Natural killer cell treated with Interleukin-12 subunit alpha and Interleukin-12 subunit beta and Interleukin-15 and Interleukin-18, amount 100 ng/mL, for 72 hours (primary cell): Measurements from ENCODE around the gene CHMP2A. TPM values are rescaled to one million over a fixed set of nuclear protein-coding genes. Genes with fewer than 3 reads are reported as not detected.
"Not testable (repeated sequence)": the region's sequence is repeated elsewhere in the genome, so short reads cannot be mapped to it uniquely, and the experiment has no call there.

ENCODE experiments used
- ATAC-seq, 2 donors: fragments of 150-1000 bp; cut with Tn5 transposase in 1 of 2; sonication (Bioruptor Pico), chemical (Tn5 transposase) in 1 of 2; 2 replicates each; pipeline ENCODE4 v1.10.0; 2021
- DNase-seq: peaks from one replicate; pipeline ENCODE4 v3.0.0; 2022; ENCODE audit warnings: low spot score
- H3K27ac Mint-ChIP-seq, 2 donors: 1 replicate in 1 of 2; 2 replicates in 1 of 2; pipeline ENCODE4 v1.8.0; 2022; ENCODE audit warnings: mixed read lengths in 2 of 2, mild to moderate bottlenecking in 1 of 2, moderate library complexity in 1 of 2
- H3K27me3 Mint-ChIP-seq, 2 donors: 1 replicate in 1 of 2; 2 replicates in 1 of 2; pipeline ENCODE4 v1.8.0; 2022; ENCODE audit warnings: mixed read lengths in 2 of 2
- H3K36me3 Mint-ChIP-seq: one replicate; pipeline ENCODE4 v1.8.0; 2022; ENCODE audit warnings: mixed read lengths
- H3K4me1 Mint-ChIP-seq, 2 donors: 1 replicate in 1 of 2; 2 replicates in 1 of 2; pipeline ENCODE4 v1.8.0; 2022; ENCODE audit warnings: low read depth in 2 of 2, mixed read lengths in 2 of 2, mild to moderate bottlenecking in 1 of 2
- H3K4me3 Mint-ChIP-seq: one replicate; pipeline ENCODE4 v1.8.0; 2022; ENCODE audit warnings: mixed read lengths
- H3K9me3 Mint-ChIP-seq: 2 replicates; pipeline ENCODE4 v1.8.0; 2022; ENCODE audit warnings: mixed read lengths
- total RNA-seq, 2 donors: library from RNA; stranded (reverse); gene quantifications; one replicate each; pipeline ENCODE4 v1.2.3, GENCODE V29; 2022

The CHMP2A gene
- total RNA-seq, 2 donors from 2014 or later = 60.2 to 99.9 TPM

DNA sequence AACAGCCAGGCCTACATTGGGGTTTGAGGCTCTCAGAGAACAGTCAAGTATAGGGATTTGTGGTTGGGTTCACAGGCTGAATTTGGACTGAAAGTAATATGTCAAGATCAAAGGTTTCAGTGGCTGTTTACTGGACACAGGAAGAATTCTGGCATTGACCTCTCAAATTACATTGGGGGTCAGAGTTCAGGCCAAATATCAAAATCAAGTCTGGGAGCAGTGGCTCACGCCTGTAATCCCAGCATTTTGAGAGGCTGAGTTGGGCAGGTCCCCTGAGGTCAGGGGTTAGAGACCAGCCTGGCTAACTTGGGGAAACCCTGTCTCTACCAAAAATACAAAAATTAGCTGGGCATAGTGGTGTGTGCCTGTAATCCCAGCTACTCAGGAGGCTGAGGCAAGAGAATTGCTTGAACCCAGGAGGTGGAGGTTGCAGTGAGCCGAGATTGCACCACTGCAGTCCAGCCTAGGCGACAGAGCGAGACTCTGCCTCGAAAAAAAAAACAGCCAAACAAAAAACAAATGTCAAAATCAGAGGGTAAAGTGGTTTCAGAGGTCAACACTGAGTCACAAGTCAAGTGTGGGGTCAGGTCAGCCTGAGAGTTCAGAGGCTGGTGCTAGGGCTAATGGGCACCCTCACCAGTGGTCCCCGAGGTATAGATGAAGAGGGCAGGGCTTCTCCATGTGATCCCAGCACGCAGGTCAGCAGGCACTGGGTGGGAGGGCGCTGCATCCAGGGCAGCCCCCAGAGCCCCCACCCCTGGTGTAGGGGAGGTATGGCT is 44.6 kb downstream of the CHMP2A start:
- Mint-ChIP-seq H3K4me1 (peaks cover under 1 to 15% of the 10 kb centered on the region in 2 donors), H3K9me3 (no peaks in the 10 kb centered on the region), H3K4me3 (no peak overlapping the region), H3K36me3 (peaks cover 6% of the 10 kb centered on the region), H3K27me3 (no peaks in the 10 kb centered on the region), H3K27ac (no peak overlapping the region)
- no peak for ATAC-seq
- no peak for DNase-seq

DNA sequence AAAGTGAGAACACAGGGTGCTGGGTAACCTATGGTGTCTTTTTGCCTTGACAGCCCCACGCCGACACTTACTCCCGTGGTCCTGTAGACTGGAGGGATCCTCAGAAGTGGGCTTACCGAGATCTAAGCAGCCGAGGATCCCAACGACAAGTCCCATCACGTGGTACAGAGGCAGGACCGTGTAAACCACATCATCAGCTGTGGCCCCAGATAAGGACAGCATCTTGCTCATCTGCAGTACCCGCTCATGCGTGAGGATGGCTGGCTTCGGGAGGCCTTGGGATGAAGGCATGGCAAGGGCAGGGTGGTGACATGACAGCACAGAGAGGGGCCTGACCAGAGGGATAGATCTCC is 45.2 kb downstream of the CHMP2A start:
- Mint-ChIP-seq H3K27ac (no peak overlapping the region), H3K4me3 (no peak overlapping the region), H3K27me3 (no peaks in the 10 kb centered on the region), H3K4me1 (peaks cover 0 to 13% of the 10 kb centered on the region in 2 donors), H3K9me3 (no peaks in the 10 kb centered on the region), H3K36me3 (peaks cover 6% of the 10 kb centered on the region)
- DNase-seq (no peak), ATAC-seq (no peak)

DNA sequence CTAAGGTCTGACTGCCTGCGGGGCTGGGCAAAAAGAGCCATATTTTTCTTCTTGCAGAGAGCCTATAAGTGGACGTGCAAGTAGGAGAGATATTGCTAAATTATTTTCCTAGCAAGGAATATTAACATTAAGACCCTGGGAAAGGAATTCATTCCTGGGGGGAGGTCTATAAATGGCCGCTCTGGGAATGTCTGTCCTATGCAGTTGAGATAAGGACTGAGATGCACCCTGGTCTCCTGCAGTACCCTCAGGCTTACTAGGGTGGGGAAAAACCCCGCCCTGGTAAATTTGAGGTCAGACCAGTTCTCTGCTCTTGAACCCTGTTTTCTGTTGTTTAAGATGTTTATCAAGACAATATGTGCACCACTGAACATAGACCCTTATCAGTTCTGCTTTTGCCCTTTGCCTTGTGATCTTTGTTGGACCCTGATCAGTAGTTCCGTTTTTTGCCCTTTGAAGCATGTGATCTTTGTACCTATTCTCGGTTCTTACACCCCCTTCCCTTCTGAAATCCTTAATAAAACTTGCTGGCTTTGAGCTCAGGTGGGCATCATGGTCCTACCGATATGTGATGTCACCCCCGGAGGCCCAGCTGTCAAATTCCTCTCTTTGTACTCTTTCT is 47.2 kb downstream of the CHMP2A start:
- H3K36me3 Mint-ChIP-seq, H3K27me3 Mint-ChIP-seq, DNase-seq, H3K4me1 Mint-ChIP-seq, ATAC-seq, H3K4me3 Mint-ChIP-seq, H3K9me3 Mint-ChIP-seq, H3K27ac Mint-ChIP-seq: not testable (repeated sequence)

Other genes with a start within 250 kb of the CHMP2A start
- 10 to 100 TPM; 58.4 to 89.0 TPM for gene ERVK3-1, start 249.7 kb downstream of the CHMP2A start, total RNA-seq
- gene ZSCAN22, start 228.1 kb downstream of the CHMP2A start, total RNA-seq = 1 to 10 TPM; 5.9 to 6.1 TPM
- gene A1BG, start 201.6 kb downstream of the CHMP2A start, total RNA-seq = 1 to 10 TPM; 4.4 to 5.2 TPM
- gene ZNF497, start 192.4 kb downstream of the CHMP2A start, total RNA-seq = 1 to 10 TPM in 1 of 2 donors, under 1 TPM in 1; 0.52 to 1.4 TPM
- gene ZNF837, start 174.1 kb downstream of the CHMP2A start, total RNA-seq = under 1 TPM; 0.71 to 0.86 TPM
- 100 to 1,000 TPM; 757 to 786 TPM for gene RPS5, start 167.8 kb downstream of the CHMP2A start, total RNA-seq
- gene RNF225, start 159.4 kb downstream of the CHMP2A start, total RNA-seq = 1 to 10 TPM in 1 of 2 donors, under 1 TPM in 1; 0.59 to 3.2 TPM
- gene ZNF584, start 146.5 kb downstream of the CHMP2A start, total RNA-seq = 10 to 100 TPM in 1 of 2 donors, 1 to 10 TPM in 1; 8.4 to 18.5 TPM
- gene ZNF132, start 115.0 kb downstream of the CHMP2A start, total RNA-seq = 1 to 10 TPM; 3.2 to 5.3 TPM
- gene ZNF324B, start 103.5 kb downstream of the CHMP2A start, total RNA-seq = 10 to 100 TPM in 1 of 2 donors, 1 to 10 TPM in 1; 8.8 to 14.4 TPM
- 10 to 100 TPM; 15.2 to 15.5 TPM for gene ZNF324, start 88.0 kb downstream of the CHMP2A start, total RNA-seq
- 1 to 10 TPM; 3.9 to 5.8 TPM for gene ZNF446, start 78.8 kb downstream of the CHMP2A start, total RNA-seq
- gene SLC27A5, start 43.1 kb downstream of the CHMP2A start, total RNA-seq = 10 to 100 TPM; 15.1 to 29.1 TPM
- 10 to 100 TPM; 18.0 to 25.9 TPM for gene ZBTB45, start 35.3 kb downstream of the CHMP2A start, total RNA-seq
- gene TRIM28, start 11.0 kb downstream of the CHMP2A start, total RNA-seq = 100 to 1,000 TPM; 424 to 774 TPM
- 100 to 1,000 TPM; 161 to 183 TPM for gene UBE2M, start 3.5 kb upstream of the CHMP2A start, total RNA-seq
- gene MZF1, start 18.2 kb upstream of the CHMP2A start, total RNA-seq = 10 to 100 TPM; 20.9 to 28.8 TPM